22Rv1 (cell line): ENCODE results near the gene CACNA2D2.

ENCODE experiments used
- H3K27ac ChIP-seq: fragments of 450-650 bp; 2 replicates; pipeline ENCODE4 v1.5.1; 2017
- ZFX ChIP-seq: fragments of 450-650 bp; IDR thresholded peaks from 2 replicates; pipeline ENCODE4 v1.6.1; 2017; ENCODE audit warnings: antibody characterized with exemption, borderline replicate concordance
- TF ChIP-seq, protein P1 (sequence below): fragments of 450-650 bp; IDR thresholded peaks from 2 replicates; pipeline ENCODE4 v1.5.1; 2017; ENCODE audit warnings: mild to moderate bottlenecking

Gene CACNA2D2

DNA sequence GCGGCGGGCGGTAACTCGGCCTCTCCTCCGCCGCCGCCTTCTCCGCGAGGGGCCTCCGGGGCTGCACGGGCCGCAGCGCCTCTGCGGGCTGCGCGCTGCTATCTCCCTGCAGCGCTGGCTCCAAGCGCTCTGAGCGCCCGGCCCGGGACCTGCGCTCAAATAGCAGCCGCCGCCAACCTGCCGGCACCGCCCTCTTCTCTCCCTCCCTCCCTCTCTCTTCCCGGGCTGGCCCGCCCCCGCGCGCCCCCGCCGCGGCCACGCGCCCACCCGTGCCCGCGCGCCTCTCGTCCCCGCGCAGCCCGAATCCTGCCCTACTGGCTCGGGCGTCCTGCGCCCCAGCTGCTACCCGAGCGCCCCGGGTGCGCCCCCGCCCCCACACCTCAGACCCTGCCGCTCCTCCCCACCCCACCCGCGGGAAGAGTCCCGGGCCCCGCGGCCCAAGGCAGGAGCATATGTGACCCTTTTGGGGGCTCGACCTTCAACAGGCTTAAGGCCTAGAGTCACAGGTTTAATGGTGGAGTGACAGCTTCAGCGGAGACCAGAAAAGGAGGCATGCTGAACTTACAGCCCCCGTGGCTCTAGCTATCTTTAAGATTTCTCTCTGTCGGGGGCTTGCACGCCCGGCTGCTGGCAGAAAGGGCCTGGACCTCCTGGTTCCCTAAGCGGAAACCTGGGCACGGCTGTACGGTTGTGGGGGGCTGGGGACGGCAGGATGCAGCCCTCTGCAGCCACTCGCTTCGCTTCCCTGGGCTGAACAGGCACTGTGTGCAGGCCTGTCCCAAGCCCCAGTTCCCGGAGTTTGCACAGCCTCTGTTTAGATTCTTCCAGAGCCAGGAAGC is at the start of gene CACNA2D2:
Gene CACNA2D2, minus strand, starts transcription at position 131 of the 839 bp plus-strand sequence. CDS start 211 bp downstream, outside the sequence.
- H3K27ac ChIP-seq = peak within 1 kb of the TSS; percentile 31; the same call in 1 of the 2 replicates
- TF ChIP-seq ZFX = no peak
- TF ChIP-seq, protein P1, sequence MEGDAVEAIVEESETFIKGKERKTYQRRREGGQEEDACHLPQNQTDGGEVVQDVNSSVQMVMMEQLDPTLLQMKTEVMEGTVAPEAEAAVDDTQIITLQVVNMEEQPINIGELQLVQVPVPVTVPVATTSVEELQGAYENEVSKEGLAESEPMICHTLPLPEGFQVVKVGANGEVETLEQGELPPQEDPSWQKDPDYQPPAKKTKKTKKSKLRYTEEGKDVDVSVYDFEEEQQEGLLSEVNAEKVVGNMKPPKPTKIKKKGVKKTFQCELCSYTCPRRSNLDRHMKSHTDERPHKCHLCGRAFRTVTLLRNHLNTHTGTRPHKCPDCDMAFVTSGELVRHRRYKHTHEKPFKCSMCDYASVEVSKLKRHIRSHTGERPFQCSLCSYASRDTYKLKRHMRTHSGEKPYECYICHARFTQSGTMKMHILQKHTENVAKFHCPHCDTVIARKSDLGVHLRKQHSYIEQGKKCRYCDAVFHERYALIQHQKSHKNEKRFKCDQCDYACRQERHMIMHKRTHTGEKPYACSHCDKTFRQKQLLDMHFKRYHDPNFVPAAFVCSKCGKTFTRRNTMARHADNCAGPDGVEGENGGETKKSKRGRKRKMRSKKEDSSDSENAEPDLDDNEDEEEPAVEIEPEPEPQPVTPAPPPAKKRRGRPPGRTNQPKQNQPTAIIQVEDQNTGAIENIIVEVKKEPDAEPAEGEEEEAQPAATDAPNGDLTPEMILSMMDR = 0 out of 2 replicates have a peak, but pooled peaks have one; percentile 3

DNA sequence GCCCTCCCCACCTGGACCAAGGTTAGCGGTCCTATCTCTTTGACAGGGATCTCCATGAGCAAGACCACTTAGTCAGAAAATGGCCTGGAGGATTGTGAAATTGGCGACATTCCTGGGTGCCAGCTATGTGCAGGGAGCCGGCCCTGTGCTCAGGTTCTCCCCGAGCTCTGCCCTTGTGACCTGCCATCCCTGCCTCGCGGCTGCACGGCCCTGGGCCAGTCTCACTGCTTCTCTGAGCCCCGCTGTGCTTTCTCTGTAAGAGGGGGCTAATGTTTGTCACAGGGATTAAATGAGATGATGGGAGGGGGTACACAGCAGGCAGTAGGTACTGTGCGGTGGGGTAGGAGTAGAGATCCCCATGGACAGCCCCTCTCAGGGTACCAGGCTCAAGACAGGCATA is 49.2 kb upstream of the CACNA2D2 start:
- no peak for TF ChIP-seq ZFX
- TF ChIP-seq, protein P1 = no peak

DNA sequence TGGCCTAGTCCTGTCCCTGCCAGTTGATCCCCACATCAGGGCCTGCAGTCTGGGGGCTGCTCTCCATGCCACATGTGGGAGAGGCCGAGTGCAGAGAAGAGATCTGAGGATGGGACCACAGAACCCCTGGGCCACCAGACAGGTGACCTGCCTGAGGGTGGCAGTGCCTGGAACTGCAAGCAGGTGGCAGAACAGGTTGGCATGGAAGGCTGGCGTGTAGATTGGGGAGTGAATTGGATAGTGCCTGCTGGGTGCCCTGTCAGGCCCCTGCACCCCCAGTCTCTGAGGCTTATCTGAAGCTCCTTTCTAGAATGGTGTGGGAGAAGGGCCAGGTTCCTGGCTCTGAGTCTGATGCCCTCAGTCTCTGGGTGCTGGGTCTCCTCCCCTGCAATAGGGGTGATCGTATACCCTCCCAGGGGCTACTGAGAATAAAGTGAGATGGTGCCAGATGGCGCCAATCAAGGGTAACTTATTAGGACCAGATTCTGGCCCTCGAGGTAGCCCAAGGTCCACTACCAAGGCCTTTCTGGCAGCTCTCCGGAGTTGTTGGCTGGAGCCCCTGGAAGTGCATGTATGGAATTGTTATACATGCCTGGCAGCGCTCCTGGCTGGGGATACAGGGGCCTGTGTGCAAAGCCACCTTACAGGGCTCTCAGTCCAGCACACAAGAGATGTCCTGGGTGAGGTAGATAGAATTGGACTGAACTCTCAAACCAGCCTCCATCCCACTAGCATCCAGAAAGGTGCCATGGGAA is 48.4 kb upstream of the CACNA2D2 start:
- TF ChIP-seq, protein P1 = 0 out of 2 replicates have a peak, but pooled peaks have one; percentile 4
- TF ChIP-seq ZFX = no peak
- H3K27ac ChIP-seq = no peak overlapping the region

More for the DNA sequence above, 49.2 kb upstream of the CACNA2D2 start:
- H3K27ac ChIP-seq = no peak overlapping the region

DNA sequence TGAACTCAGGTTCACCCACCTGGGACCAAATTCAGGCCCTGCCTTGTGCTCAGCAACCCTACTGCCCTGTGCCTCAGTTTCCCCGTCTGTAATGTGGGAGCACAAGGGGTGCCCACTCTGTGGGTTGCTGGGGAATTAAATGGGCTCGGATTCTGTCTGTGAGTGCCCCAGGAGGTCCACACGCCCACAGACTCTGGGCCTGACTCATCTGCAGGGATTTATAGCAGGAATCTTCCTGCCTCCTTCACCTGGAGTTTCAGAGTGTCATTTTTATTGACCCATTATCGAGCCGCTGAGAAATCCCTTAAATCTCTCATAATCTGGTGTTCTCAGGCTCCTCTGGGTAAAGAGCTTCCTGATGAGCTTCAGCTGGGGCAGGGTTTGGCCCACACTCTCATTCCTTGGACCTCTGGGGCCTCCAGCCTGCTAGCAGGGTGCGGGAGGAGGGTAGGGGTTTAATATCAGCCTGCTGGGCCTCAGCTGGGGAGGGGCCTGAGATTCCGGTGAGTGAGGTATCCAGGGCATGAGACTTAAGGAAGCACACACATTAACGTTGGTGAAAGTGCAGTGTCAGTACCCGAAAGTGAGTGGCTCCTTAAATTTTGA is 47.7 kb upstream of the CACNA2D2 start:
- H3K27ac ChIP-seq = no peak overlapping the region
- TF ChIP-seq, protein P1 = no peak

DNA sequence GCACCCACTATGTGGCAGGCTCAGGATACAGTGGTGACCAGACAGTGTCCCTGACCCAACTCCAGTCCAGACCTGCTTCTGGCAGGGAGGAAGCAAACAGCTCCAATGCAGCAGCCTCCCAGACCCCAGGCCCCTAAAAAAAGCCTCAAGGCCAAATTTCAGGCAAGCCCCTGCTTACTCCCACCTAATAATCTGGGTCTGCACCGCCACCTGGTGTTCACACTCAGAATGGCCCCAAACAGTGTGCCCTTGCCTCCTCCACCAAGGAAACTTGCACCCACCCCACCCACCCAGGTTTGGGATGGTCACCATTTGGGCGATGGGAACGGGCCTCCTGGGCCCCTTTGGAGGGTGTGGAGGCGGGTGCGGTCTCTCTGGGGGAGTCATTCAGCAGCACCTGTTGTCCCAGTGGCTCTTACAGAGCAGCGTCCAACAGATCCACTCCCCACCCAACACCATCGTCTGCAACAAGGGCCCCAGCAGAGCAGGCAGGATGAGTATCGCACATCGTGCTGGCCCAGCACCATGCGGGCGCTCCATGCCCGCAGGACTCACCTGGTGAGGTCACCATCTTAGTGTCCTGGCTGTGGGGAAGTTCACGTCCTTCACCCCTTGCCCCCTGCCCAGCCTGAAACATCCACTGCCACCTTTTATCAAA is 46.8 kb upstream of the CACNA2D2 start:
- no peak overlapping the region for H3K27ac ChIP-seq
- no peak for TF ChIP-seq ZFX
- TF ChIP-seq, protein P1 = peak; percentile 84

DNA sequence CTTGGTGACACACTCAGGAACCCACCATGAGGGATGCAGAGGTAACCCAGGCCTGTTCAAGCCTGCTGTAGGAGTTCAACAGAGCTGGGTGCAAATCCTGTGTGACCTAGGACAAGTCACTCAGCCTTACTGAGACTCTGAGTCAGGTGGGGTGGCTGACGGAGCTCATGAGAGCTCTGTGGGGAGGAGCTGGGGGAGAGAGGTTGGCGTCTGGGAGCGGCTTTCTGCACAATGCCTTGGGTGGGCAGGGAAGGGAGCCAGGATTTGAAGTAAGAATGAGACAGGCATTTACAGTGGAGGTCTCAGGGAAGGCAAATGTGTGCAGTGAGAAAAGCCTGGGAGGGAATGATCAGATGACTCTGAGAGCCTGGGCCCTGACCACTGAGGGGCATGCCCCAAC is 45.8 kb upstream of the CACNA2D2 start:
- TF ChIP-seq, protein P1 = no peak
- TF ChIP-seq ZFX = no peak

More for the DNA sequence above, 45.8 kb upstream of the CACNA2D2 start:
- no peak overlapping the region for H3K27ac ChIP-seq
